Astrocyte (in vitro differentiated cells and primary cell): Measurements from ENCODE around the gene KLRC4.

ENCODE experiments used
- EZH2 ChIP-seq: IDR thresholded peaks from 2 replicates; pipeline ENCODE4 v1.6.1; 2012; ENCODE audit warnings: mild to moderate bottlenecking, low read length, inconsistent platforms; ENCODE audit not compliant: insufficient read depth
- TF ChIP-seq, protein P1 (sequence below): IDR thresholded peaks from 2 replicates; pipeline ENCODE4 v1.5.1; 2011; ENCODE audit warnings: low read depth, mild to moderate bottlenecking, inconsistent platforms, low read length, moderate library complexity; ENCODE audit not compliant: insufficient read depth

DNA sequence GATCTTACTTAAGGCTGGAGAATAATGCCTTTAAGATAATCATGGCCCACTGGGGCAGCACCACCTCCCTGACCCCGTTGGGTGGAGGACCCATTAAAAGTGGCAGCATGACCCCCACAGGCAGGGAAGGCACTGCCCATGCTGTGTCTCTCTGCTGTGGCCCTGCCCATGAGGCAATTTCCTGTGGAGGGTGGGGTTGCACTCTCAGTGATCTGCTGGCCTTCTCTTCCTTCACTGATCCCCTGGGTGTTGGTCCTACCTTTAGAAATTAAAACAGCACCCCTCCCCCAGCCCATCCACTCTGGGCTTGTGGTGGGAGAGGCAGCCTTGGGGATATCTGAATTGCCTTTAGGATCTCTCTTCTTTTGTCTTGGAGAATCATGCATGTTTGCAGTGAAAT lies 37.0 kb downstream of the KLRC4 start:
- TF ChIP-seq, protein P1, sequence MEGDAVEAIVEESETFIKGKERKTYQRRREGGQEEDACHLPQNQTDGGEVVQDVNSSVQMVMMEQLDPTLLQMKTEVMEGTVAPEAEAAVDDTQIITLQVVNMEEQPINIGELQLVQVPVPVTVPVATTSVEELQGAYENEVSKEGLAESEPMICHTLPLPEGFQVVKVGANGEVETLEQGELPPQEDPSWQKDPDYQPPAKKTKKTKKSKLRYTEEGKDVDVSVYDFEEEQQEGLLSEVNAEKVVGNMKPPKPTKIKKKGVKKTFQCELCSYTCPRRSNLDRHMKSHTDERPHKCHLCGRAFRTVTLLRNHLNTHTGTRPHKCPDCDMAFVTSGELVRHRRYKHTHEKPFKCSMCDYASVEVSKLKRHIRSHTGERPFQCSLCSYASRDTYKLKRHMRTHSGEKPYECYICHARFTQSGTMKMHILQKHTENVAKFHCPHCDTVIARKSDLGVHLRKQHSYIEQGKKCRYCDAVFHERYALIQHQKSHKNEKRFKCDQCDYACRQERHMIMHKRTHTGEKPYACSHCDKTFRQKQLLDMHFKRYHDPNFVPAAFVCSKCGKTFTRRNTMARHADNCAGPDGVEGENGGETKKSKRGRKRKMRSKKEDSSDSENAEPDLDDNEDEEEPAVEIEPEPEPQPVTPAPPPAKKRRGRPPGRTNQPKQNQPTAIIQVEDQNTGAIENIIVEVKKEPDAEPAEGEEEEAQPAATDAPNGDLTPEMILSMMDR: no peak
- no peak for TF ChIP-seq EZH2
